ENCODE results near the gene RIOK2.

GRCh38 chr5:97135868-97136267 lies 47.2 kb downstream of the RIOK2 start:
- no peak for TF ChIP-seq CTCF (IDR thresholded peaks at IDR 0.05; ENCODE audit: low read length)
- TF ChIP-seq EZH2 (IDR thresholded peaks at IDR 0.05; ENCODE audit: borderline replicate concordance, low read length) = no peak

Data from OCI-LY1 (cell line).